H9 (cell line): Measurements from ENCODE around the gene CHD6. TPM values are rescaled to one million over a fixed set of nuclear protein-coding genes. Genes with fewer than 3 reads are reported as not detected.

Source experiments
- DNase-seq: peaks from one replicate; pipeline ENCODE4 v3.0.0-alpha.2; 2017
- H2AFZ ChIP-seq: one replicate; pipeline ENCODE4 v1.6.1; 2013; ENCODE audit warnings: mild to moderate bottlenecking, low read length, control low read depth, moderate library complexity
- H2AK5ac ChIP-seq: 2 replicates; pipeline ENCODE4 v1.6.1; 2013; ENCODE audit warnings: low read length, control low read depth, mixed read lengths; ENCODE audit not compliant: insufficient read length
- H2BK120ac ChIP-seq: one replicate; pipeline ENCODE4 v1.6.1; 2013; ENCODE audit warnings: low read depth, mild to moderate bottlenecking, low read length, control low read depth, inconsistent platforms; ENCODE audit not compliant: poor library complexity, severe bottlenecking
- H2BK12ac ChIP-seq: 2 replicates; pipeline ENCODE4 v1.6.1; 2013; ENCODE audit warnings: low read length, control low read depth, mixed read lengths, low read depth; ENCODE audit not compliant: insufficient read length
- H2BK15ac ChIP-seq: 2 replicates; pipeline ENCODE4 v1.6.1; 2013; ENCODE audit warnings: low read depth, low read length, control low read depth
- H2BK20ac ChIP-seq: one replicate; pipeline ENCODE4 v1.6.1; 2013; ENCODE audit warnings: low read depth, mild to moderate bottlenecking, low read length, control low read depth, inconsistent platforms; ENCODE audit not compliant: poor library complexity, severe bottlenecking
- H2BK5ac ChIP-seq: 2 replicates; pipeline ENCODE4 v1.6.1; 2013; ENCODE audit warnings: low read length, control low read depth, mixed read lengths; ENCODE audit not compliant: insufficient read length
- H3K14ac ChIP-seq: 2 replicates; pipeline ENCODE4 v1.6.1; 2013; ENCODE audit warnings: low read length, control low read depth; ENCODE audit not compliant: insufficient read depth
- H3K18ac ChIP-seq: 2 replicates; pipeline ENCODE4 v1.6.1; 2013; ENCODE audit warnings: low read depth, mild to moderate bottlenecking, mixed read lengths, low read length, control low read depth; ENCODE audit not compliant: insufficient read length
- H3K23ac ChIP-seq: 2 replicates; pipeline ENCODE4 v1.6.1; 2013; ENCODE audit warnings: low read length, control low read depth, mixed read lengths, low read depth; ENCODE audit not compliant: insufficient read length
- H3K23me2 ChIP-seq: 2 replicates; pipeline ENCODE4 v1.6.1; 2013; ENCODE audit warnings: low read depth, mild to moderate bottlenecking, mixed read lengths, low read length, control low read depth; ENCODE audit not compliant: insufficient read length, poor library complexity, severe bottlenecking
- H3K27ac ChIP-seq: 2 replicates; pipeline ENCODE4 v1.5.1; 2013; ENCODE audit warnings: low read length, control low read depth, mixed read lengths, low read depth; ENCODE audit not compliant: insufficient read length
- H3K27me3 ChIP-seq: 2 replicates; pipeline ENCODE4 v1.6.1; 2013; ENCODE audit warnings: low read length, control low read depth, inconsistent platforms; ENCODE audit not compliant: insufficient read depth
- H3K4ac ChIP-seq: 2 replicates; pipeline ENCODE4 v1.6.1; 2013; ENCODE audit warnings: low read depth, mild to moderate bottlenecking, control low read depth, inconsistent platforms, low read length, moderate library complexity
- H3K4me1 ChIP-seq: 2 replicates; pipeline ENCODE4 v1.6.1; 2013; ENCODE audit warnings: low read length, control low read depth, inconsistent platforms; ENCODE audit not compliant: insufficient read depth
- H3K4me2 ChIP-seq: 2 replicates; pipeline ENCODE4 v1.6.1; 2013; ENCODE audit warnings: low read length, control low read depth, mixed read lengths; ENCODE audit not compliant: insufficient read length, insufficient read depth
- H3K56ac ChIP-seq: 2 replicates; pipeline ENCODE4 v1.6.1; 2013; ENCODE audit warnings: low read depth, mild to moderate bottlenecking, mixed read lengths, low read length, control low read depth; ENCODE audit not compliant: insufficient read length
- H3K79me1 ChIP-seq: 2 replicates; pipeline ENCODE4 v1.6.1; 2013; ENCODE audit warnings: low read depth, mild to moderate bottlenecking, moderate library complexity, low read length, control low read depth, inconsistent platforms; ENCODE audit not compliant: insufficient read depth, poor library complexity, severe bottlenecking
- H3K79me2 ChIP-seq: 2 replicates; pipeline ENCODE4 v1.6.1; 2013; ENCODE audit warnings: low read length, control low read depth, inconsistent platforms; ENCODE audit not compliant: insufficient read depth
- H3K9ac ChIP-seq: 2 replicates; pipeline ENCODE4 v1.6.1; 2013; ENCODE audit warnings: low read length, control low read depth, mixed read lengths; ENCODE audit not compliant: insufficient read length; ENCODE audit errors: extremely low read depth
- H3K9me3 ChIP-seq: one replicate; pipeline ENCODE4 v1.6.1; 2013; ENCODE audit warnings: low read depth, low read length, inconsistent platforms; ENCODE audit not compliant: control insufficient read depth
- H3T11ph ChIP-seq: one replicate; pipeline ENCODE4 v1.6.1; 2013; ENCODE audit warnings: mild to moderate bottlenecking, low read length, control low read depth, inconsistent platforms
- H4K20me1 ChIP-seq: one replicate; pipeline ENCODE4 v1.6.1; 2013; ENCODE audit not compliant: control insufficient read depth, insufficient read length, insufficient read depth
- H4K5ac ChIP-seq: 2 replicates; pipeline ENCODE4 v1.6.1; 2013; ENCODE audit warnings: low read depth, mild to moderate bottlenecking, mixed read lengths, low read length, control low read depth; ENCODE audit not compliant: insufficient read length
- H4K8ac ChIP-seq: replicated peaks from 2 replicates; pipeline ENCODE4 v1.6.1; 2013; ENCODE audit warnings: low read length, control low read depth, mixed read lengths, low read depth; ENCODE audit not compliant: insufficient read length
- H4K91ac ChIP-seq: 2 replicates; pipeline ENCODE4 v1.6.1; 2013; ENCODE audit warnings: low read depth, mild to moderate bottlenecking, moderate library complexity, mixed read lengths, low read length, control low read depth; ENCODE audit not compliant: insufficient read length
- H3K27ac Mint-ChIP-seq, 3 experiments: 2 replicates in 2 of 3; 3 replicates in 1 of 3; pipeline ENCODE4 v1.8.0; 2020 to 2021; ENCODE audit warnings: mixed read lengths in 3 of 3, mild to moderate bottlenecking in 1 of 3, moderate library complexity in 1 of 3
- H3K27me3 Mint-ChIP-seq: 2 replicates; pipeline ENCODE4 v1.8.0; 2021; ENCODE audit warnings: low read depth, mild to moderate bottlenecking, moderate library complexity, mixed read lengths
- H3K36me3 Mint-ChIP-seq, 3 experiments: 2 replicates in 2 of 3; 3 replicates in 1 of 3; pipeline ENCODE4 v1.8.0; 2020 to 2021; ENCODE audit warnings: low read depth in 3 of 3, mixed read lengths in 3 of 3; ENCODE audit not compliant: insufficient read depth in 1 of 3
- H3K4me1 Mint-ChIP-seq, 2 experiments: 2 replicates each; pipeline ENCODE4 v1.8.0; 2020; ENCODE audit warnings: mixed read lengths in 2 of 2
- H3K4me3 Mint-ChIP-seq, 2 experiments: 2 replicates in 1 of 2; 3 replicates in 1 of 2; pipeline ENCODE4 v1.8.0; 2020 to 2021; ENCODE audit warnings: mild to moderate bottlenecking in 2 of 2, mixed read lengths in 2 of 2, moderate library complexity in 1 of 2
- H3K9me3 Mint-ChIP-seq, 2 experiments: 2 replicates in 1 of 2; 3 replicates in 1 of 2; pipeline ENCODE4 v1.8.0; 2020; ENCODE audit warnings: mild to moderate bottlenecking in 2 of 2, mixed read lengths in 2 of 2, moderate library complexity in 1 of 2
- WGBS: extraction: QIAGEN DNeasy Blood & Tissue Kit; methylation state at CpG from one replicate; pipeline ENCODE4 v1.1.7; 2013; ENCODE audit warnings: missing lambda C conversion rate, low lambda C conversion rate, mixed read lengths; ENCODE audit not compliant: insufficient read length; ENCODE audit errors: extremely low coverage; 5-methylcytosine and 5-hydroxymethylcytosine counted together
- total RNA-seq: library from RNA; stranded (reverse); gene quantifications from 2 replicates; pipeline ENCODE4 v1.2.1, GENCODE V29; 2021
- TF ChIP-seq, protein P1 (sequence below): fragments of 200-600 bp; sonication (generic); conservative IDR thresholded peaks from 3 replicates; pipeline ENCODE4 v1.8.0; 2021; ENCODE audit warnings: antibody characterized with exemption, mild to moderate bottlenecking

Gene CHD6
- total RNA-seq, 1 experiment from 2014 or later: 51.5 TPM

- TF ChIP-seq, protein P1, sequence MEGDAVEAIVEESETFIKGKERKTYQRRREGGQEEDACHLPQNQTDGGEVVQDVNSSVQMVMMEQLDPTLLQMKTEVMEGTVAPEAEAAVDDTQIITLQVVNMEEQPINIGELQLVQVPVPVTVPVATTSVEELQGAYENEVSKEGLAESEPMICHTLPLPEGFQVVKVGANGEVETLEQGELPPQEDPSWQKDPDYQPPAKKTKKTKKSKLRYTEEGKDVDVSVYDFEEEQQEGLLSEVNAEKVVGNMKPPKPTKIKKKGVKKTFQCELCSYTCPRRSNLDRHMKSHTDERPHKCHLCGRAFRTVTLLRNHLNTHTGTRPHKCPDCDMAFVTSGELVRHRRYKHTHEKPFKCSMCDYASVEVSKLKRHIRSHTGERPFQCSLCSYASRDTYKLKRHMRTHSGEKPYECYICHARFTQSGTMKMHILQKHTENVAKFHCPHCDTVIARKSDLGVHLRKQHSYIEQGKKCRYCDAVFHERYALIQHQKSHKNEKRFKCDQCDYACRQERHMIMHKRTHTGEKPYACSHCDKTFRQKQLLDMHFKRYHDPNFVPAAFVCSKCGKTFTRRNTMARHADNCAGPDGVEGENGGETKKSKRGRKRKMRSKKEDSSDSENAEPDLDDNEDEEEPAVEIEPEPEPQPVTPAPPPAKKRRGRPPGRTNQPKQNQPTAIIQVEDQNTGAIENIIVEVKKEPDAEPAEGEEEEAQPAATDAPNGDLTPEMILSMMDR: peak; percentile 48; the same call in 2 of the 3 replicates
- H3K18ac ChIP-seq: no peak overlapping the region
- H2BK5ac ChIP-seq: no peak overlapping the region
- no peaks in the 10 kb centered on the region for H3K27me3 Mint-ChIP-seq
- no peak overlapping the region for H4K8ac ChIP-seq
- H3K4me1 ChIP-seq: no peaks in the 10 kb centered on the region
- H4K5ac ChIP-seq: no peak overlapping the region
- H2BK20ac ChIP-seq: no peak overlapping the region
- no peaks in the 10 kb centered on the region for H4K20me1 ChIP-seq
- no peak overlapping the region for H3K27ac ChIP-seq
- peaks cover 0 to 4% (median 0%) of the 10 kb centered on the region in 3 experiments; a peak in 3 of 7 replicates for H3K36me3 Mint-ChIP-seq
- H3K56ac ChIP-seq: no peak overlapping the region
- H3K23ac ChIP-seq: no peak overlapping the region
- H4K91ac ChIP-seq: no peak overlapping the region
- peak; percentile 47 for DNase-seq
- peaks cover 3% of the 10 kb centered on the region in 2 experiments; a peak in 3 of 4 replicates for H3K4me1 Mint-ChIP-seq
- H3K79me2 ChIP-seq: no peaks in the 10 kb centered on the region
- H3K4me2 ChIP-seq: no peak overlapping the region
- H3K4me3 Mint-ChIP-seq: no peak overlapping the region
- H2AFZ ChIP-seq: no peak overlapping the region
- H3K9me3 ChIP-seq: no peaks in the 10 kb centered on the region
- no peaks in the 10 kb centered on the region for H3K23me2 ChIP-seq
- no peaks in the 10 kb centered on the region for H3K79me1 ChIP-seq
- H3T11ph ChIP-seq: no peak overlapping the region
- H3K27ac Mint-ChIP-seq: peak overlapping the region in 1 of 3 experiments; percentile 76; a peak in 1 of 7 replicates
- no peak overlapping the region for H2AK5ac ChIP-seq
- no peaks in the 10 kb centered on the region for H3K27me3 ChIP-seq
- WGBS: no CpG with 5 or more reads among the region's 4 CpGs
- H3K4ac ChIP-seq: no peak overlapping the region
- H3K9ac ChIP-seq: no peak overlapping the region
- no peaks in the 10 kb centered on the region; a peak in 1 of 5 replicates for H3K9me3 Mint-ChIP-seq
- no peak overlapping the region for H2BK120ac ChIP-seq
- no peak overlapping the region for H2BK15ac ChIP-seq
- no peak overlapping the region for H3K14ac ChIP-seq
- no peak overlapping the region for H2BK12ac ChIP-seq
These were observed 266.1 kb downstream of the CHD6 start for GRCh38 chr20:41352106-41352505.
